Mesendoderm (in vitro differentiated cells): ENCODE measurements around the gene PDE4D.

Experiments used
- DNase-seq: peaks from one replicate; pipeline ENCODE4 v3.0.0; 2013
- H2AK5ac ChIP-seq: 2 replicates; pipeline ENCODE4 v1.6.1; 2013; ENCODE audit warnings: low read length, inconsistent platforms
- H2BK120ac ChIP-seq: 2 replicates; pipeline ENCODE4 v1.6.1; 2013; ENCODE audit warnings: low read depth, mild to moderate bottlenecking, low read length, moderate library complexity, mixed read lengths
- H2BK15ac ChIP-seq: replicated peaks from 2 replicates; pipeline ENCODE4 v1.6.1; 2013; ENCODE audit warnings: low read depth, mild to moderate bottlenecking, moderate library complexity
- H2BK5ac ChIP-seq: 2 replicates; pipeline ENCODE4 v1.6.1; 2013; ENCODE audit warnings: low read length, inconsistent platforms
- H3K18ac ChIP-seq: 2 replicates; pipeline ENCODE4 v1.6.1; 2013; ENCODE audit warnings: mild to moderate bottlenecking, low read length, mixed read lengths
- H3K23ac ChIP-seq: one replicate; pipeline ENCODE4 v1.6.1; 2013; ENCODE audit warnings: low read length
- H3K27ac ChIP-seq: 2 replicates; pipeline ENCODE4 v1.5.1; 2013; ENCODE audit warnings: low read depth, mild to moderate bottlenecking, inconsistent platforms, low read length, moderate library complexity
- H3K27me3 ChIP-seq: 2 replicates; pipeline ENCODE4 v1.6.1; 2013; ENCODE audit warnings: low read length, control low read depth, mild to moderate bottlenecking, inconsistent platforms; ENCODE audit not compliant: insufficient read depth, poor library complexity
- H3K36me3 ChIP-seq: 2 replicates; pipeline ENCODE4 v1.6.1; 2013; ENCODE audit warnings: low read length, inconsistent platforms; ENCODE audit not compliant: control insufficient read depth, insufficient read depth
- H3K4ac ChIP-seq: one replicate; pipeline ENCODE4 v1.6.1; 2013; ENCODE audit warnings: low read depth, mild to moderate bottlenecking, low read length, moderate library complexity
- H3K4me1 ChIP-seq: 2 replicates; pipeline ENCODE4 v1.6.1; 2013; ENCODE audit warnings: low read depth, low read length, inconsistent platforms; ENCODE audit not compliant: control insufficient read depth
- H3K4me2 ChIP-seq: 2 replicates; pipeline ENCODE4 v1.6.1; 2013; ENCODE audit warnings: low read length
- H3K4me3 ChIP-seq: 2 replicates; pipeline ENCODE4 v1.5.1; 2013; ENCODE audit warnings: mild to moderate bottlenecking, low read length
- H3K56ac ChIP-seq: one replicate; pipeline ENCODE4 v1.6.1; 2013; ENCODE audit warnings: low read length
- H3K79me1 ChIP-seq: 2 replicates; pipeline ENCODE4 v1.6.1; 2013; ENCODE audit warnings: low read length, inconsistent platforms
- H3K79me2 ChIP-seq: 2 replicates; pipeline ENCODE4 v1.6.1; 2013; ENCODE audit warnings: mild to moderate bottlenecking, low read length; ENCODE audit not compliant: control insufficient read depth, insufficient read depth
- H3K9ac ChIP-seq: 2 replicates; pipeline ENCODE4 v1.6.1; 2013; ENCODE audit warnings: low read length, inconsistent platforms
- H4K5ac ChIP-seq: one replicate; pipeline ENCODE4 v1.6.1; 2013; ENCODE audit warnings: low read length
- H4K8ac ChIP-seq: one replicate; pipeline ENCODE4 v1.6.1; 2013; ENCODE audit warnings: low read depth, mild to moderate bottlenecking, control low read depth, low read length, moderate library complexity
- WGBS: extraction: QIAGEN DNeasy Blood & Tissue Kit; methylation state at CpG from one replicate; pipeline ENCODE4 v1.1.7; 2013; ENCODE audit warnings: low lambda C conversion rate, missing lambda C conversion rate; ENCODE audit not compliant: insufficient coverage; ENCODE audit errors: extremely low coverage; 5-methylcytosine and 5-hydroxymethylcytosine counted together

The PDE4D gene

DNA sequence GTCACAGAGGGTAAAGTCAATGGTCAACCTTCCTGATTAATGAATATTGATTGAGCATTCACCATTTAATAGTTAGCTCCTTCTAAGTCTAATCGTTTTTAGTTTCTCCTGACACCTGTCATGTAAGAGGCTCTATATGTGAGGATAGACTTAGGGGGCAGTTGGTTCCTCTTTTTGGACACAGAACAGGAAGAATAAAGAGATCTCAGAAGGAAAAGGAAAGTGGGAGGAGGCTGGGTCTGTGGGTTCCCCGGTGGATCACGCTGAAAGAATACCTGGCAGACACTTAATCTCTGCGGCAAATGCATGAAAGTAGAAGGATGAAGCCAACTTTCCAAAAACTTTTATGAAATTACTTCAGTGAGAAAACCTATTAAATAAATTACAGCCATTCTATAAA lies 98.4 kb downstream of the PDE4D start:
- DNase-seq = no peak
- Histone ChIP-seq H3K4ac (no peak overlapping the region), H3K79me2 (no peaks in the 10 kb centered on the region), H3K18ac (no peak overlapping the region), H4K8ac (no peak overlapping the region), H2BK15ac (no peak overlapping the region), H3K4me2 (no peak overlapping the region), H3K9ac (no peak overlapping the region), H3K56ac (no peak overlapping the region), H3K23ac (no peak overlapping the region), H2AK5ac (no peak overlapping the region), H3K27ac (no peak overlapping the region), H3K4me3 (no peak overlapping the region), H3K4me1 (peaks cover 2% of the 10 kb centered on the region), H3K27me3 (no peaks in the 10 kb centered on the region), H2BK5ac (no peak overlapping the region), H3K36me3 (no peaks in the 10 kb centered on the region), H3K79me1 (no peaks in the 10 kb centered on the region), H2BK120ac (no peak overlapping the region), H4K5ac (no peak overlapping the region)
- no CpG with 5 or more reads among the region's 4 CpGs for WGBS

DNA sequence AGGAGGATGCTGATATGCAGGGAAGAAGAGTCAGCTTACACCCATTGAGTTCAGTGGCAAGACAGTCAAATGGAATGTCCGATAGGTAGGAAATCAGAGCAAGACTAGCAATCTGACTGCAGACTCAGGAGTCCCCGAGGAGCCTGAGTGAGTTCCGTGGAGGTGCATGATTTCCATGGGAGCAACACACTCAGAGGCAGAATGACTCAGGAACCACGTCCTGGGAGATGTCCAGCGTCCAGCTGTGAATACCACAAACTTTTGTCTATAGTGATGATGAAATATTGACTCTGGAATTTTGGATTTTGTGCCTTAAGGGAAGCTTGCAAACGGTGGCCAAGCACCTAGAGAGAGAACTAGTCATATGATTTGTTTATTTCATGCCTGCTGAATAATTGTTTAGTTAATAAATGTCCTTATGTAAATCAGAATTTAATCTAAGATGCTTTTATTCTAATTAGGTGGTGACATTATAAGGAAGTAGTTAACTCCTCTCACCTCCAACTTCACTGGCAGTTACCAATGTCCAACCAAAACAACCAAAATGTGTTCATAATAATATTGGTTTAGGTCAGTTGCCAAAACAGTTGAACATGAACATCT lies 100.4 kb downstream of the PDE4D start:
- Histone ChIP-seq H3K23ac (no peak overlapping the region), H3K56ac (no peak overlapping the region), H2AK5ac (no peak overlapping the region), H3K4me2 (no peak overlapping the region), H2BK15ac (no peak overlapping the region), H3K4me3 (no peak overlapping the region), H2BK5ac (no peak overlapping the region), H3K4me1 (peaks cover 2% of the 10 kb centered on the region), H3K36me3 (no peaks in the 10 kb centered on the region), H3K27me3 (no peaks in the 10 kb centered on the region), H4K5ac (no peak overlapping the region), H3K4ac (no peak overlapping the region), H3K79me2 (no peaks in the 10 kb centered on the region), H4K8ac (no peak overlapping the region), H3K27ac (no peak overlapping the region), H2BK120ac (no peak overlapping the region), H3K18ac (no peak overlapping the region), H3K79me1 (no peaks in the 10 kb centered on the region), H3K9ac (no peak overlapping the region)
- no CpG with 5 or more reads among the region's 6 CpGs for WGBS
- no peak for DNase-seq

DNA sequence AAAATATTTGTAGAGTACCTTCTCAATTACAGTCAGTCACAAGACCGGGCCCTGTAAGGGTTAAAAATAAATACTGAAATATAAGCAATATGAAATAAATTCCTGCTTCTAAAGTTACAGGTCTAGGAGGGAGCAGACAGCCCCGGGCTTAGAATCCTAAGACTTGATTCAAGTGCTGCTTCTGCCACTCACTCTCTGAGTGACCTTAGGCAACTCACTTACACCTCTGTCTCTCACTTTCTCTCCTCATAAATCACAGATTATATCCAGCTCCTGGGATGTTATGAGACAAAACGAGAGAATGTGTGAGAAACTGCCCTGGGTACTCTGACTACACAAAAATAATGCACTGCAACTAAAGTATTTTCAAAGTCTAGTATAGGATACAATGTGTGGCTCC lies 101.9 kb downstream of the PDE4D start:
- Histone ChIP-seq H4K5ac (no peak overlapping the region), H3K4me2 (no peak overlapping the region), H3K23ac (no peak overlapping the region), H3K79me1 (no peaks in the 10 kb centered on the region), H3K4ac (peak overlapping the region; percentile 75), H3K56ac (no peak overlapping the region), H4K8ac (no peak overlapping the region), H3K36me3 (no peaks in the 10 kb centered on the region), H3K18ac (no peak overlapping the region), H2BK5ac (no peak overlapping the region), H2BK15ac (no peak overlapping the region), H2AK5ac (no peak overlapping the region), H3K9ac (no peak overlapping the region), H3K4me1 (peaks cover 2% of the 10 kb centered on the region), H3K4me3 (no peak overlapping the region), H2BK120ac (no peak overlapping the region), H3K79me2 (no peaks in the 10 kb centered on the region), H3K27me3 (no peaks in the 10 kb centered on the region), H3K27ac (no peak overlapping the region)
- no peak for DNase-seq
- no CpG with 5 or more reads among the region's 3 CpGs for WGBS

DNA sequence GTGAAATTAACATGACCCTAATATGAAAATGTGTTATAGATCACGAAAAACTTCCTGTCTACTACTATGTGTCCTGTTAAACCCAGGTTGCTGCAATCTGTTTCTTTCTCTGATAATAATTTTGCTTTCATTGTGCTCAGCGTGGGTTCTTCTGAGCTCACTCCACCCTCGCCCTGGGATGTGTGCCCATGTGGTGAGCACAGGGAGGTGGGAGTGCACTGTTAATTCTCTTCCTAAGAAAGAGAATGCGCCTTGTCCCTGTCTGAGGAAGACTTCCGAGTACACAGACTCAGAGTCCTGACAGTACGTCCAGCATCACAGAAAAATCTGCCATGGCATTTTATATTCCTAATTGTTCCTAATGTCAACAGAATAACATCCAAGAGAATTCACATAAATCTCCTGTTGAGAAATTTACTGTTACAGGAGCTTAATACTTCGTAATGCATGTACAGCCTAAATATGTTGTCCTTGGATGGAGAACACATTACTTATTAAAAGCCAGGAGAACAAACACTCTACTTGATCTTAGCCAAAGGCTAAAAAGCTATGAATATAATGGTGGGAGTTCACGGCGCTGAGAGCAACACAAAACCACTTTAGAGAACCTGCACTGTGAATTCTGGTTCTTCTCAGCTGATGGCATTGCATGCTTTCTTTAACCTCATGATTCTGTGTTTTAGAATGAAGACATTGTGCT lies 102.6 kb downstream of the PDE4D start:
- Histone ChIP-seq H3K4me1 (peaks cover 2% of the 10 kb centered on the region), H3K4me3 (no peak overlapping the region), H3K79me2 (no peaks in the 10 kb centered on the region), H2AK5ac (no peak overlapping the region), H3K79me1 (no peaks in the 10 kb centered on the region), H4K5ac (no peak overlapping the region), H2BK120ac (no peak overlapping the region), H3K27me3 (no peaks in the 10 kb centered on the region), H4K8ac (no peak overlapping the region), H2BK15ac (no peak overlapping the region), H3K9ac (no peak overlapping the region), H3K4me2 (no peak overlapping the region), H3K18ac (no peak overlapping the region), H3K23ac (no peak overlapping the region), H3K56ac (no peak overlapping the region), H2BK5ac (no peak overlapping the region), H3K27ac (no peak overlapping the region), H3K36me3 (no peaks in the 10 kb centered on the region), H3K4ac (no peak overlapping the region)
- no peak for DNase-seq
- no CpG with 5 or more reads among the region's 9 CpGs for WGBS

DNA sequence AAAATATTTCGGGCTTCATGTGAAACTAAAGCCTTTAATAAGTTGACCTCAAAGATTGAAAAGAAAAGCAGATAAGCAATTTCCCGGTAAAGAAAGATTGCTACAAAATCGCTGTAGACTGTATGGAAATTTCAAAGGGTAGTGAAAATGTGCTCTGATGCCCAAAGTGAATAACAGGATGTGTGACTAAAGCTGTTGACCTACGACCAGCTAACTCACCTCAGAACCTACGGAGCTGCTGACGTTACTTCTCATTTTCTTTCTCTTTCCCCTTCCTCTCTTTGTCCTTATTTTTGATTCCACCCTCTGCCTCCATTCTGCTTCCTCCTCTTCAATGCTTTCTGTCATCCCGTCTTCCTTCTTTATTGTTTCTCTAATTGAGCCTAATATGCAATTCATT lies 103.2 kb downstream of the PDE4D start:
- H3K56ac ChIP-seq = no peak overlapping the region
- H3K27ac ChIP-seq = no peak overlapping the region
- H3K4ac ChIP-seq = no peak overlapping the region
- H2AK5ac ChIP-seq = no peak overlapping the region
- no peaks in the 10 kb centered on the region for H3K27me3 ChIP-seq
- no peaks in the 10 kb centered on the region for H3K36me3 ChIP-seq
- H3K9ac ChIP-seq = no peak overlapping the region
- no peak overlapping the region for H3K18ac ChIP-seq
- H3K79me2 ChIP-seq = no peaks in the 10 kb centered on the region
- DNase-seq = no peak
- no CpG with 5 or more reads among the region's 7 CpGs for WGBS
- H3K4me2 ChIP-seq = no peak overlapping the region
- H3K79me1 ChIP-seq = no peaks in the 10 kb centered on the region
- H2BK5ac ChIP-seq = no peak overlapping the region
- no peak overlapping the region for H2BK120ac ChIP-seq
- no peak overlapping the region for H4K5ac ChIP-seq
- no peaks in the 10 kb centered on the region for H3K4me1 ChIP-seq
- H3K4me3 ChIP-seq = no peak overlapping the region
- H2BK15ac ChIP-seq = no peak overlapping the region
- H3K23ac ChIP-seq = no peak overlapping the region
- H4K8ac ChIP-seq = no peak overlapping the region

DNA sequence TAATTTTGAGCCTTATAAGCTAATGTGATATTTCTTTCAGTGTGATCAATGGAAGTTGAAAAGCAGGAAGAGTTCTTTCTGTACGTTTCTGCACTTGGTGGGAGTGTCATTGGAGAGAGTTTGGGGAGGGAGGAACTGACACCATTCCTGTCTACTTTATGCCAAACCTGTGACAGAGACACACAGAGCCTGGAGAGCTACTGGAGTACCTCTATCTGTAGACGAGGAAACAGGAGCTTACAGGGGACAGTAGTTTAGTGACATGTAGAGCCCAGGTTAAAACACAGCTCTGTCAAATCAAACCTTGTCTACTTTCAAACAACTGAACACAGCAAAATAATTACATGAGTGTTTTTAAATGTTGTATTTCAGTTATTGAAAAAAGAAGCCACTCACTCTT lies 103.6 kb downstream of the PDE4D start:
- Histone ChIP-seq H3K4ac (no peak overlapping the region), H2AK5ac (no peak overlapping the region), H2BK120ac (no peak overlapping the region), H2BK5ac (no peak overlapping the region), H3K27me3 (no peaks in the 10 kb centered on the region), H3K4me1 (no peaks in the 10 kb centered on the region), H3K9ac (no peak overlapping the region), H3K27ac (no peak overlapping the region), H3K4me3 (no peak overlapping the region), H2BK15ac (no peak overlapping the region), H3K79me2 (no peaks in the 10 kb centered on the region), H4K8ac (no peak overlapping the region), H3K56ac (no peak overlapping the region), H3K18ac (peak overlapping the region; percentile 56), H3K36me3 (no peaks in the 10 kb centered on the region), H3K4me2 (no peak overlapping the region), H3K79me1 (no peaks in the 10 kb centered on the region), H3K23ac (no peak overlapping the region), H4K5ac (no peak overlapping the region)
- no CpG with 5 or more reads among the region's 2 CpGs for WGBS
- no peak for DNase-seq
